WTC11 (cell line): Measurements from ENCODE around the gene HIPK3. TPM values are rescaled to one million over a fixed set of nuclear protein-coding genes. Genes with fewer than 3 reads are reported as not detected.

Experiments
- ATAC-seq: fragments of 200-7000 bp; cut with Tn5 transposase; 2 replicates; pipeline ENCODE4 v1.10.0; 2021; ENCODE audit warnings: mild to moderate bottlenecking, moderate library complexity
- CTCF ChIA-PET: fragments of 300-600 bp; sonication (Branson Sonifier 250); formaldehyde crosslinking; loops from one replicate; lab custom pipeline; 2021; ENCODE audit warnings: antibody characterized with exemption; lab: Charles Lee
- POLR2A ChIA-PET: fragments of 350-600 bp; sonication (Branson Sonifier 250); formaldehyde crosslinking; loops from one replicate; lab custom pipeline; 2021; ENCODE audit warnings: antibody characterized with exemption; lab: Charles Lee
- DNase-seq: peaks from one replicate; pipeline ENCODE4 v3.0.0; 2021; ENCODE audit warnings: low spot score
- H3K27ac Mint-ChIP-seq: 2 replicates; pipeline ENCODE4 v1.8.0; 2021; ENCODE audit warnings: mixed read lengths
- H3K27me3 Mint-ChIP-seq: 2 replicates; pipeline ENCODE4 v1.8.0; 2021; ENCODE audit warnings: low read depth, mild to moderate bottlenecking, moderate library complexity, mixed read lengths
- H3K36me3 Mint-ChIP-seq: 2 replicates; pipeline ENCODE4 v1.8.0; 2021; ENCODE audit warnings: mixed read lengths
- H3K4me1 Mint-ChIP-seq: 2 replicates; pipeline ENCODE4 v1.8.0; 2022; ENCODE audit warnings: mixed read lengths
- H3K4me3 Mint-ChIP-seq: 2 replicates; pipeline ENCODE4 v1.8.0; 2021; ENCODE audit warnings: mild to moderate bottlenecking, moderate library complexity, mixed read lengths
- H3K9me3 Mint-ChIP-seq: 2 replicates; pipeline ENCODE4 v1.8.0; 2021; ENCODE audit warnings: mixed read lengths
- CBFB ChIP-seq: sonication (generic); formaldehyde crosslinking; IDR thresholded peaks from 2 replicates; pipeline ENCODE4 v1.8.1; 2022; ENCODE audit warnings: mild to moderate bottlenecking, low read depth, missing genetic modification reagents
- CREB1 ChIP-seq: sonication (generic); formaldehyde crosslinking; IDR thresholded peaks from 2 replicates; pipeline ENCODE4 v1.8.0; 2023; ENCODE audit warnings: mild to moderate bottlenecking, missing genetic modification reagents
- ELF4 ChIP-seq: sonication (generic); formaldehyde crosslinking; IDR thresholded peaks from 2 replicates; pipeline ENCODE4 v1.8.1; 2022; ENCODE audit warnings: low read depth, mild to moderate bottlenecking, moderate library complexity, missing genetic modification reagents
- EMX1 ChIP-seq: fragments of 250-450 bp; sonication (Bioruptor Pico); IDR thresholded peaks from 2 replicates; pipeline ENCODE4 v1.8.0; 2021; ENCODE audit warnings: mild to moderate bottlenecking
- ETV6 ChIP-seq: sonication (generic); formaldehyde crosslinking; IDR thresholded peaks from 2 replicates; pipeline ENCODE4 v1.8.1; 2022; ENCODE audit warnings: mild to moderate bottlenecking, missing genetic modification reagents
- FOXK1 ChIP-seq: sonication (generic); formaldehyde crosslinking; IDR thresholded peaks from 2 replicates; pipeline ENCODE4 v1.8.0; 2022; ENCODE audit warnings: mild to moderate bottlenecking, moderate library complexity, missing genetic modification reagents
- GTF2I ChIP-seq: fragments of 250-450 bp; sonication (Bioruptor Pico); conservative IDR thresholded peaks from 2 replicates; pipeline ENCODE4 v1.4.0; 2021; ENCODE audit warnings: mild to moderate bottlenecking
- HMGA2 ChIP-seq: fragments of 250-450 bp; sonication (Bioruptor Pico); IDR thresholded peaks from 2 replicates; pipeline ENCODE4 v1.4.0; 2021; ENCODE audit warnings: mild to moderate bottlenecking, moderate library complexity
- NFYB ChIP-seq: sonication (generic); formaldehyde crosslinking; conservative IDR thresholded peaks from 2 replicates; pipeline ENCODE4 v1.8.0; 2022; ENCODE audit warnings: low read depth, missing genetic modification reagents
- SMAD4 ChIP-seq: sonication (generic); formaldehyde crosslinking; IDR thresholded peaks from 2 replicates; pipeline ENCODE4 v1.8.0; 2022; ENCODE audit warnings: mild to moderate bottlenecking, missing genetic modification reagents
- TP53 ChIP-seq: sonication (generic); formaldehyde crosslinking; IDR thresholded peaks from 2 replicates; pipeline ENCODE4 v1.8.1; 2023; ENCODE audit warnings: mild to moderate bottlenecking, missing genetic modification reagents
- ZNF232 ChIP-seq: sonication (generic); formaldehyde crosslinking; IDR thresholded peaks from 2 replicates; pipeline ENCODE4 v1.8.0; 2022; ENCODE audit warnings: mild to moderate bottlenecking, missing genetic modification reagents
- ZNF263 ChIP-seq: sonication (generic); formaldehyde crosslinking; IDR thresholded peaks from 2 replicates; pipeline ENCODE4 v1.8.1; 2022; ENCODE audit warnings: low read depth, mild to moderate bottlenecking, moderate library complexity, missing genetic modification reagents
- ZNF317 ChIP-seq: sonication (generic); formaldehyde crosslinking; IDR thresholded peaks from 2 replicates; pipeline ENCODE4 v1.8.1; 2023; ENCODE audit warnings: low read depth, mild to moderate bottlenecking, moderate library complexity, missing genetic modification reagents, borderline replicate concordance
- ZNF396 ChIP-seq: fragments of 250-450 bp; sonication (Bioruptor Pico); IDR thresholded peaks from 2 replicates; pipeline ENCODE4 v1.8.0; 2021; ENCODE audit warnings: mild to moderate bottlenecking, moderate library complexity, borderline replicate concordance
- total RNA-seq: library from RNA; stranded (reverse); gene quantifications from 3 replicates; pipeline ENCODE4 v1.2.3, GENCODE V29; 2021
- TF ChIP-seq, protein P1 (sequence below): sonication (generic); formaldehyde crosslinking; IDR thresholded peaks from 2 replicates; pipeline ENCODE4 v1.8.1; 2023; ENCODE audit warnings: mild to moderate bottlenecking, missing genetic modification reagents, moderate library complexity
- TF ChIP-seq, protein P2 (sequence below): fragments of 250-450 bp; sonication (Bioruptor Pico); IDR thresholded peaks from 2 replicates; pipeline ENCODE4 v2.1.2; 2022; ENCODE audit warnings: mild to moderate bottlenecking, moderate library complexity
- TF ChIP-seq, protein P3 (sequence below): sonication (generic); formaldehyde crosslinking; IDR thresholded peaks from 2 replicates; pipeline ENCODE4 v1.8.0; 2022; ENCODE audit warnings: mild to moderate bottlenecking, missing genetic modification reagents
- TF ChIP-seq, protein P4 (sequence below): fragments of 250-450 bp; sonication (Bioruptor Pico); IDR thresholded peaks from 2 replicates; pipeline ENCODE4 v1.9.0; 2021; ENCODE audit warnings: mild to moderate bottlenecking
- TF ChIP-seq, protein P5 (sequence below): sonication (generic); formaldehyde crosslinking; IDR thresholded peaks from 2 replicates; pipeline ENCODE4 v1.8.1; 2022; ENCODE audit warnings: missing genetic modification reagents, borderline replicate concordance
- TF ChIP-seq, protein P6 (sequence below): sonication (generic); formaldehyde crosslinking; conservative IDR thresholded peaks from 2 replicates; pipeline ENCODE4 v1.8.1; 2023; ENCODE audit warnings: mild to moderate bottlenecking, low read depth, missing genetic modification reagents, moderate library complexity

The HIPK3 gene
- total RNA-seq, 1 experiment from 2014 or later = 24.1 TPM

DNA sequence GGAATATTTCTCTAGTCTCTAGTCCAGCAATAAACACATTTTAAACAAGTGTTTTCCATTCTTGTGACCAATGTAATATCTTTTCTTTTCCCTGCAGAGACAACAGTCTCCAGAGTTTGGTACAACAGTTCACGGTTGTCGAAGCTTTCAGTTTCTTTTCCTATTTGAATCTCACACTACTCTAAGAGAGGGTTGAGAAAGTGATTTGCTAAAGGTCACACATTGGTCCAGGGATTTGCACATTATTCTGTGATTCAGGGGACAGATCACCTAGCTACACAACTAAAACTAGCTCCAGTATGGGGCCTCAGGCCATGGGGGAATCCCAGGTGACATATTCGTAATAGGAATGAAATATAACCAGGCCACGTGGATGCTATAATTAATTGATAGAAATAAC, 132.5 kb downstream of the HIPK3 start (continued):
- TF ChIP-seq, protein P1, sequence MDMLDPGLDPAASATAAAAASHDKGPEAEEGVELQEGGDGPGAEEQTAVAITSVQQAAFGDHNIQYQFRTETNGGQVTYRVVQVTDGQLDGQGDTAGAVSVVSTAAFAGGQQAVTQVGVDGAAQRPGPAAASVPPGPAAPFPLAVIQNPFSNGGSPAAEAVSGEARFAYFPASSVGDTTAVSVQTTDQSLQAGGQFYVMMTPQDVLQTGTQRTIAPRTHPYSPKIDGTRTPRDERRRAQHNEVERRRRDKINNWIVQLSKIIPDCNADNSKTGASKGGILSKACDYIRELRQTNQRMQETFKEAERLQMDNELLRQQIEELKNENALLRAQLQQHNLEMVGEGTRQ = no peak
- TF ChIP-seq, protein P2, sequence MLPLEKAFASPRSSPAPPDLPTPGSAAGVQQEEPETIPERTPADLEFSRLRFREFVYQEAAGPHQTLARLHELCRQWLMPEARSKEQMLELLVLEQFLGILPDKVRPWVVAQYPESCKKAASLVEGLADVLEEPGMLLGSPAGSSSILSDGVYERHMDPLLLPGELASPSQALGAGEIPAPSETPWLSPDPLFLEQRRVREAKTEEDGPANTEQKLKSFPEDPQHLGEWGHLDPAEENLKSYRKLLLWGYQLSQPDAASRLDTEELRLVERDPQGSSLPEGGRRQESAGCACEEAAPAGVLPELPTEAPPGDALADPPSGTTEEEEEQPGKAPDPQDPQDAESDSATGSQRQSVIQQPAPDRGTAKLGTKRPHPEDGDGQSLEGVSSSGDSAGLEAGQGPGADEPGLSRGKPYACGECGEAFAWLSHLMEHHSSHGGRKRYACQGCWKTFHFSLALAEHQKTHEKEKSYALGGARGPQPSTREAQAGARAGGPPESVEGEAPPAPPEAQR (CRISPR knock-in tag) = no peak
- TF ChIP-seq ETV6 (CRISPR knock-in tag) = no peak
- no peak for TF ChIP-seq ZNF396 (CRISPR knock-in tag)
- TF ChIP-seq TP53 = no peak
- TF ChIP-seq, protein P3, sequence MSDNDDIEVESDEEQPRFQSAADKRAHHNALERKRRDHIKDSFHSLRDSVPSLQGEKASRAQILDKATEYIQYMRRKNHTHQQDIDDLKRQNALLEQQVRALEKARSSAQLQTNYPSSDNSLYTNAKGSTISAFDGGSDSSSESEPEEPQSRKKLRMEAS (CRISPR knock-in tag) = no peak
- TF ChIP-seq GTF2I = no peak
- no peak for TF ChIP-seq EMX1 (CRISPR knock-in tag)

DNA sequence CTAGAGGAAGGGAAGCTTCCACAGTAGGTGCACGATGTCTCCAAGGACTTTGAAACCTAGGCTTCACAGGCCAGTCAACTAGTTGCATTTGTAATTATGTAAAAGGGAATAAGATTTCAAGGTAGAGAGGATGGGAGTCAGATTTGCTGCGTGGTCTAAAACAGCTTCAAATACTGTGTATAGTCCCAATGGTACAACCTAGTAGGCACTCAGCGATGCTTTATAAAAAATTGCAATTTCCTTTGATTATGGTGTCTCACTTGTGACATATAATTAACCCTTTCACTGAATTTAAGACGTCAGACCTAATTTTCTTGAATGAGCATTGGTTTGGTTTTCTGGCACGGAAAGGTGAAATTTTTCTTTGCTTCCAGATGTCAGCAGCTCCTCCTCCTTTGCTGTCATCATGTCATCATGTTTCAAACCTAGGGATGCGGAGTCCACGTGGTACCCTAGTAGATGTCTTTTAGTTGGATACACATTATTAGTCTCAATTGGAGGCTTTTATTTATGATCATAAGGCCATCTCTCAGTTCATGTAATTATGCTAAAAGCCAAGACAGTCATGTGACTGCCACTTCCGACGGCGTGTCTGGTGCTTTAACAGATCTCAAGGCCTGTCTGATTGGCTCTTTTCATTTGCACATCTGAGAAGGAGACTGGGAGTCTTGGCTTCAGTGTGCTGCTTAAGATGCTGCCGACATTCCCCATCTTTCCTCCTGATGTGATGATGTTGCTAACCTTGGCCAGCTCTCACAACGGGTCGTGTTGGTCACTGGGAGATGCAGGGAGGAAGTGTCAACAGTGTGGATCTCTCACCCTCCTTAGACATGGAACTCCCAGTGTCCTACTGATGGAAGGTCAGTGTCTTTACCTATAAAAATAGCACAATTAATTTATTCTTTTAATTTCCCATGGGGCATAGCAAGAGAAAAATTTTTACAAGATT, 134.0 kb downstream of the HIPK3 start:
- no peak for TF ChIP-seq NFYB (CRISPR knock-in tag)
- no peak for TF ChIP-seq HMGA2
- no peak for TF ChIP-seq SMAD4
- TF ChIP-seq ZNF263 = no peak
- TF ChIP-seq, protein P4, sequence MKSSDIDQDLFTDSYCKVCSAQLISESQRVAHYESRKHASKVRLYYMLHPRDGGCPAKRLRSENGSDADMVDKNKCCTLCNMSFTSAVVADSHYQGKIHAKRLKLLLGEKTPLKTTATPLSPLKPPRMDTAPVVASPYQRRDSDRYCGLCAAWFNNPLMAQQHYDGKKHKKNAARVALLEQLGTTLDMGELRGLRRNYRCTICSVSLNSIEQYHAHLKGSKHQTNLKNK = no peak
- no peak for TF ChIP-seq FOXK1 (CRISPR knock-in tag)
- TF ChIP-seq, protein P5, sequence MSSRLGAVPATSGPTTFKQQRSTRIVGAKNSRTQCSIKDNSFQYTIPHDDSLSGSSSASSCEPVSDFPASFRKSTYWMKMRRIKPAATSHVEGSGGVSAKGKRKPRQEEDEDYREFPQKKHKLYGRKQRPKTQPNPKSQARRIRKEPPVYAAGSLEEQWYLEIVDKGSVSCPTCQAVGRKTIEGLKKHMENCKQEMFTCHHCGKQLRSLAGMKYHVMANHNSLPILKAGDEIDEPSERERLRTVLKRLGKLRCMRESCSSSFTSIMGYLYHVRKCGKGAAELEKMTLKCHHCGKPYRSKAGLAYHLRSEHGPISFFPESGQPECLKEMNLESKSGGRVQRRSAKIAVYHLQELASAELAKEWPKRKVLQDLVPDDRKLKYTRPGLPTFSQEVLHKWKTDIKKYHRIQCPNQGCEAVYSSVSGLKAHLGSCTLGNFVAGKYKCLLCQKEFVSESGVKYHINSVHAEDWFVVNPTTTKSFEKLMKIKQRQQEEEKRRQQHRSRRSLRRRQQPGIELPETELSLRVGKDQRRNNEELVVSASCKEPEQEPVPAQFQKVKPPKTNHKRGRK = no peak
- TF ChIP-seq ZNF232 = no peak
- TF ChIP-seq ZNF317 = no peak

DNA sequence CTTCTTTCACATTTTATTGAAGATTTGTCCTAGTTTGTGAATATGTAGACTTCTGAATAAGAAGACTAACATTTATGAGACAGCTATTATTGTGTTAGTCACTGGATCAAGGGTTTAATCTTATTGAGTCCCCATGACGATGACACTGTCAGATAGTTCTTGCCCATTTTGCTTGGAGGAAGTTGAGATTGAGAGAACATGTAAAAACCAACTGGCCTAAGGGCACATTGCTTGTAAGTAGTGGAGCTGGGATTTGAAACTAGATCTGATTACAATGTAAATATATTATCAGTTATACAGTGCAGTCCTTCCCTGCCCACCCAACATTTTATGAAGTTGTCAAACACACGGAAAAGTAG, 134.7 kb downstream of the HIPK3 start:
- POLR2A ChIA-PET = no interaction called here
- Mint-ChIP-seq H3K27me3 (no peaks in the 10 kb centered on the region), H3K9me3 (no peaks in the 10 kb centered on the region), H3K4me1 (peaks cover 3% of the 10 kb centered on the region; the same call in 1 of the 2 replicates), H3K36me3 (no peaks in the 10 kb centered on the region), H3K27ac (no peak overlapping the region), H3K4me3 (no peak overlapping the region)
- ATAC-seq (no peak), DNase-seq (no peak)
- CTCF ChIA-PET = no interaction called here
- TF ChIP-seq ELF4 (CRISPR knock-in tag) (no peak), CBFB (CRISPR knock-in tag) (no peak), CREB1 (CRISPR knock-in tag) (no peak), NFYB (CRISPR knock-in tag) (no peak)
- TF ChIP-seq, protein P6, sequence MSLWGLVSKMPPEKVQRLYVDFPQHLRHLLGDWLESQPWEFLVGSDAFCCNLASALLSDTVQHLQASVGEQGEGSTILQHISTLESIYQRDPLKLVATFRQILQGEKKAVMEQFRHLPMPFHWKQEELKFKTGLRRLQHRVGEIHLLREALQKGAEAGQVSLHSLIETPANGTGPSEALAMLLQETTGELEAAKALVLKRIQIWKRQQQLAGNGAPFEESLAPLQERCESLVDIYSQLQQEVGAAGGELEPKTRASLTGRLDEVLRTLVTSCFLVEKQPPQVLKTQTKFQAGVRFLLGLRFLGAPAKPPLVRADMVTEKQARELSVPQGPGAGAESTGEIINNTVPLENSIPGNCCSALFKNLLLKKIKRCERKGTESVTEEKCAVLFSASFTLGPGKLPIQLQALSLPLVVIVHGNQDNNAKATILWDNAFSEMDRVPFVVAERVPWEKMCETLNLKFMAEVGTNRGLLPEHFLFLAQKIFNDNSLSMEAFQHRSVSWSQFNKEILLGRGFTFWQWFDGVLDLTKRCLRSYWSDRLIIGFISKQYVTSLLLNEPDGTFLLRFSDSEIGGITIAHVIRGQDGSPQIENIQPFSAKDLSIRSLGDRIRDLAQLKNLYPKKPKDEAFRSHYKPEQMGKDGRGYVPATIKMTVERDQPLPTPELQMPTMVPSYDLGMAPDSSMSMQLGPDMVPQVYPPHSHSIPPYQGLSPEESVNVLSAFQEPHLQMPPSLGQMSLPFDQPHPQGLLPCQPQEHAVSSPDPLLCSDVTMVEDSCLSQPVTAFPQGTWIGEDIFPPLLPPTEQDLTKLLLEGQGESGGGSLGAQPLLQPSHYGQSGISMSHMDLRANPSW (CRISPR knock-in tag) = no peak

More for the DNA sequence above, 134.0 kb downstream of the HIPK3 start:
- ChIA-PET CTCF (interaction anchor here (1.1 kb wide), 1 partner anchor 29 kb away, joined by 3 read pairs; no protein-coding TSS in a partner anchor), POLR2A (no interaction called here)
- ATAC-seq = no peak
- peaks cover under 1% of the 10 kb centered on the region; the same call in 1 of the 2 replicates for H3K9me3 Mint-ChIP-seq
- peaks cover 3% of the 10 kb centered on the region; the same call in 1 of the 2 replicates for H3K4me1 Mint-ChIP-seq
- H3K36me3 Mint-ChIP-seq = no peaks in the 10 kb centered on the region
- no peak for DNase-seq
- no peak overlapping the region for H3K27ac Mint-ChIP-seq
- no peaks in the 10 kb centered on the region for H3K27me3 Mint-ChIP-seq
- H3K4me3 Mint-ChIP-seq = no peak overlapping the region
